Testis (tissue), 3 donors: ENCODE measurements around the gene ERI2. TPM values are rescaled to one million over a fixed set of nuclear protein-coding genes. Genes with fewer than 3 reads are reported as not detected.

Experiments used
- DNase-seq: peaks from one replicate; pipeline ENCODE4 v3.0.0-alpha.2; 2019
- H3K27ac ChIP-seq, 2 donors: fragments of 200-600 bp; sonication (generic); one replicate each; pipeline ENCODE4 v1.5.1; 2019
- H3K27me3 ChIP-seq: fragments of 200-600 bp; sonication (generic); one replicate; pipeline ENCODE4 v1.5.1; 2019
- H3K36me3 ChIP-seq: fragments of 200-600 bp; sonication (generic); one replicate; pipeline ENCODE4 v1.5.1; 2017; ENCODE audit warnings: low read depth; ENCODE audit errors: missing control alignments
- H3K4me1 ChIP-seq: fragments of 200-600 bp; sonication (generic); one replicate; pipeline ENCODE4 v1.5.1; 2019
- H3K4me3 ChIP-seq, 2 donors: fragments of 200-600 bp; sonication (generic); one replicate each; pipeline ENCODE4 v1.5.1; 2017 to 2019
- H3K9me3 ChIP-seq: fragments of 200-600 bp; sonication (generic); one replicate; pipeline ENCODE4 v1.5.1; 2017
- CTCF ChIP-seq, 3 experiments: fragments of 450-650 bp in 2 of 3; fragments of 200-600 bp in 1 of 3; sonication (generic) in 1 of 3; IDR thresholded peaks; one replicate each; pipeline ENCODE4 v1.5.1; 2016 to 2019; ENCODE audit warnings: antibody characterized with exemption in 3 of 3, mild to moderate bottlenecking in 2 of 3, moderate library complexity in 1 of 3
- POLR2A ChIP-seq: fragments of 450-650 bp; IDR thresholded peaks from one replicate; pipeline ENCODE4 v1.6.1; 2017; ENCODE audit warnings: antibody characterized with exemption, mild to moderate bottlenecking, moderate library complexity
- WGBS, 2 donors: methylation state at CpG; one replicate each; pipeline ENCODE4 v1.1.5; 2018; 5-methylcytosine and 5-hydroxymethylcytosine counted together
- intact Hi-C: fragments of 100-400 bp; cut with DNase I; formaldehyde crosslinking; loops from one replicate; pipeline ENCODE4 v1.15.1; 2023; ENCODE audit warnings: low total_unique reads
- polyA plus RNA-seq: library from polyadenylated mRNA; stranded (reverse); fragments of 350-450 nt; fragmentation: Illumina TruSeq; extraction: RNeasy Lipid Tissue Mini Kit (QIAGEN cat#74804); gene quantifications from one replicate; pipeline ENCODE4 v1.2.3, GENCODE V29; 2014; ENCODE audit warnings: low read depth, low replicate concordance; ENCODE audit not compliant: insufficient read depth
- total RNA-seq, 2 donors: library from RNA; depleted of rRNA; stranded (reverse); fragments of >200 nt; gene quantifications; one replicate each; pipeline ENCODE4 v1.2.3, GENCODE V29; 2016

ERI2 gene
- total and polyA plus RNA-seq, 3 donors from 2014 or later = 42.9 to 71.1 (median 66.5) TPM

DNA sequence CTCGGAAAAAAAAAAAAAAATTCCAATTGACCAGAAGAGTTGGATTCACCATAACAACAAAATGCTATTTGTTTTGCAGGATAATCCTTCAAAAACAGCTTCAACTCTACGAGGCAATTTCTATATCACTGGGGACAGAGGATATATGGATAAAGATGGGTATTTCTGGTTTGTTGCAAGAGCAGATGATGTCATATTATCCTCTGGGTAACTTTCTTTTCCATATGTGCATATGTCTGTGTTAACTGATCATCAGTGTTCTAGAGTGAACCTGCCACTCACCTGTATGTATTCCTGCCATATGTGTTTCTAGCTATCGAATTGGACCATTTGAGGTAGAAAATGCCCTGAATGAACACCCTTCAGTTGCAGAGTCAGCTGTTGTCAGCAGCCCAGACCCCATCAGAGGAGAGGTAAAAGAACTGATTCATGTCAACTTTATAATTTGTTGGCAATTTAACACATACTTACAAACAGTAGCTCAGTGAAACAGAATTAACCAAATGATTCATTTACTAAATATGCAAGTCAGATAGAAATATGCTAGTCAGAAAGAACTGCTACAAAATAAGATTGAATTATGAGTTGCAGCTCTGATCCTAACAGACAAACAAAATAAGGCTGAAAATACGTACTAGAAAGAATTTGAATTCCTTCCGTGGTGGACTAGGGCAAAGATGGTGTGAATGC lies 14.2 kb downstream of the ERI2 start:
- Histone ChIP-seq H3K4me1 (no peaks in the 10 kb centered on the region), H3K27ac (no peak overlapping the region), H3K4me3 (no peak overlapping the region), H3K36me3 (no peaks in the 10 kb centered on the region), H3K9me3 (no peaks in the 10 kb centered on the region), H3K27me3 (no peaks in the 10 kb centered on the region)
- intact Hi-C loops = no loop called here
- no peak for TF ChIP-seq POLR2A
- TF ChIP-seq CTCF (IDR thresholded peaks at IDR 0.05) = no peak
- WGBS, 2 donors = 91 to 92% methylated on average over 5 of the region's 5 CpGs
- no peak for DNase-seq

GRCh38 chr16:20789130-20789529 lies 17.1 kb downstream of the ERI2 start:
- no peak for DNase-seq
- TF ChIP-seq POLR2A (no peak), CTCF (IDR thresholded peaks at IDR 0.05) (no peak)
- intact Hi-C loops = no loop called here

GRCh38 chr16:20784204-20784603 lies 22.1 kb downstream of the ERI2 start:
- Histone ChIP-seq H3K4me3 (no peak overlapping the region), H3K9me3 (no peaks in the 10 kb centered on the region), H3K27ac (no peak overlapping the region), H3K36me3 (no peaks in the 10 kb centered on the region), H3K4me1 (no peaks in the 10 kb centered on the region), H3K27me3 (no peaks in the 10 kb centered on the region)
- no peak for DNase-seq
- TF ChIP-seq POLR2A (no peak), CTCF (IDR thresholded peaks at IDR 0.05) (no peak)
- intact Hi-C loops = no loop called here

More at GRCh38 chr16:20789130-20789529, 17.1 kb downstream of the ERI2 start:
- H3K36me3 ChIP-seq = no peaks in the 10 kb centered on the region
- no peak overlapping the region for H3K4me3 ChIP-seq
- no peak overlapping the region for H3K27ac ChIP-seq
- no peaks in the 10 kb centered on the region for H3K4me1 ChIP-seq
- H3K9me3 ChIP-seq = no peaks in the 10 kb centered on the region
- no peaks in the 10 kb centered on the region for H3K27me3 ChIP-seq

- DNase-seq = no peak
- WGBS, 2 donors = 90 to 91% methylated on average over 2 of the region's 2 CpGs
- Histone ChIP-seq H3K27me3 (no peaks in the 10 kb centered on the region), H3K4me1 (no peaks in the 10 kb centered on the region), H3K27ac (no peak overlapping the region), H3K36me3 (no peaks in the 10 kb centered on the region), H3K9me3 (no peaks in the 10 kb centered on the region), H3K4me3 (no peak overlapping the region)
- intact Hi-C loops = no loop called here
- TF ChIP-seq CTCF (IDR thresholded peaks at IDR 0.05) (no peak), POLR2A (no peak)
Observed at GRCh38 chr16:20782470-20782869, 23.8 kb downstream of the ERI2 start.

DNA sequence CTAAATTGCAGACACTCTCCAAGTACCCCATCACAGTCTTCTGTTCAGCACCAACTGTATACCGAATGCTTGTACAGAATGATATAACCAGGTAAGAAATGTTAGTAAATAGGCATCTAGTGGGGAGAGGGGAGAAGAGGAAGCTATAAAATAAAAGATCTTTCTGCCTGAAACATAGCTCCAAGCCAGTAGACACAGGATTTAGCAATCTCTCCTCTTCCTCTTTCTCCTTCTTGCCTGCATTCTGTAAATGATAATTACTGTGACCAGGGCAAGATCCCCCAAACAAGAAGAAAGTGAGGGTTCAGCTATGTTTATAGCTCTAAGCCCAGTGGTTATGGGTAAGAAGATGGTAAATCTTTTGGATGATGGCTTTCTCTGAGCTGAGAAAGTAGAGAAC lies 24.6 kb downstream of the ERI2 start:
- no peaks in the 10 kb centered on the region for H3K36me3 ChIP-seq
- H3K27me3 ChIP-seq = no peaks in the 10 kb centered on the region
- intact Hi-C loops = no loop called here
- no peak for TF ChIP-seq POLR2A
- no peak for TF ChIP-seq CTCF (IDR thresholded peaks at IDR 0.05)
- DNase-seq = no peak
- H3K9me3 ChIP-seq = no peaks in the 10 kb centered on the region
- H3K27ac ChIP-seq = no peak overlapping the region
- 87 to 90% methylated on average over 1 of the region's 1 CpG for WGBS, 2 donors
- no peaks in the 10 kb centered on the region for H3K4me1 ChIP-seq
- H3K4me3 ChIP-seq = no peak overlapping the region
